ENCODE results near the gene ZNF664. TPM values are rescaled to one million over a fixed set of nuclear protein-coding genes. Genes with fewer than 3 reads are reported as not detected.

Gene ZNF664
- total RNA-seq, 6 experiments from 2014 or later = 37.3 to 46.5 (median 43.2) TPM

GRCh38 chr12:124030510-124030909, 57.5 kb downstream of the ZNF664 start:
- Histone ChIP-seq H3K9me3 (no peaks in the 10 kb centered on the region), H3K27ac (no peak overlapping the region), H3K36me3 (no peaks in the 10 kb centered on the region), H3K4me3 (no peak overlapping the region), H3K4me1 (no peaks in the 10 kb centered on the region), H3K27me3 (no peaks in the 10 kb centered on the region)
- intact Hi-C loops (cut with DNase I) = loop anchor here in 1 of 2 donors (10.0 kb wide), 1 partner anchor 734 kb away; no protein-coding TSS in a partner anchor
- ATAC-seq (peak; percentile 17 to 59 (median 46)), DNase-seq (no peak)
- 66% methylated on average over 11 of the region's 12 CpGs for WGBS (ENCODE audit: insufficient coverage, low coverage, low lambda C conversion rate, missing lambda C conversion rate)
- no peak for TF ChIP-seq POLR2A (IDR thresholded peaks at IDR 0.05)
- TF ChIP-seq CTCF (IDR thresholded peaks at IDR 0.05) = no peak

DNA sequence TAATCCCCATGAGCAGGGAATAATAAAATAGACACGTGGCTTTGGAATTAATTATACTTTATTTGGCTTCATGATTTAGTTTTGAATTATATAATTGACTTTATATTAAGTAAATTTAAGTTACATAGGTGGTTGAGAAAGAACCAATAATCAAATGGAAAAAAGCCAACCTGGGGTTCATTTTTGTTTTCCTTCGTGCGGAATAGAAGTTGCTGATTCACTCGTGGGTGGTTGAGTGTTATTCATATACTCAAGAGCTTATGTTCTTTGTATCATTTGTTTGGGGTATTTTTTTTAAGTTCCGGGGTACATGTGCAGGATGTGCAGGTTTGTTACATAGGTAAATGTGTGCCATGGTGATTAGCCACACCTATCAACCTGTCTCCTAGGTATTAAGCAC, 58.0 kb downstream of the ZNF664 start:
- TF ChIP-seq POLR2A (IDR thresholded peaks at IDR 0.05) (no peak), CTCF (IDR thresholded peaks at IDR 0.05) (no peak)
- no peak overlapping the region for H3K4me3 ChIP-seq
- no peaks in the 10 kb centered on the region for H3K9me3 ChIP-seq
- DNase-seq (no peak), ATAC-seq (no peak)
- intact Hi-C loops (cut with DNase I) = loop anchor here in 1 of 2 donors (10.0 kb wide), 1 partner anchor 734 kb away; no protein-coding TSS in a partner anchor
- 66% methylated on average over 5 of the region's 5 CpGs for WGBS (ENCODE audit: insufficient coverage, low coverage, low lambda C conversion rate, missing lambda C conversion rate)
- H3K36me3 ChIP-seq = no peaks in the 10 kb centered on the region
- no peaks in the 10 kb centered on the region for H3K4me1 ChIP-seq
- no peaks in the 10 kb centered on the region for H3K27me3 ChIP-seq
- no peak overlapping the region for H3K27ac ChIP-seq

DNA sequence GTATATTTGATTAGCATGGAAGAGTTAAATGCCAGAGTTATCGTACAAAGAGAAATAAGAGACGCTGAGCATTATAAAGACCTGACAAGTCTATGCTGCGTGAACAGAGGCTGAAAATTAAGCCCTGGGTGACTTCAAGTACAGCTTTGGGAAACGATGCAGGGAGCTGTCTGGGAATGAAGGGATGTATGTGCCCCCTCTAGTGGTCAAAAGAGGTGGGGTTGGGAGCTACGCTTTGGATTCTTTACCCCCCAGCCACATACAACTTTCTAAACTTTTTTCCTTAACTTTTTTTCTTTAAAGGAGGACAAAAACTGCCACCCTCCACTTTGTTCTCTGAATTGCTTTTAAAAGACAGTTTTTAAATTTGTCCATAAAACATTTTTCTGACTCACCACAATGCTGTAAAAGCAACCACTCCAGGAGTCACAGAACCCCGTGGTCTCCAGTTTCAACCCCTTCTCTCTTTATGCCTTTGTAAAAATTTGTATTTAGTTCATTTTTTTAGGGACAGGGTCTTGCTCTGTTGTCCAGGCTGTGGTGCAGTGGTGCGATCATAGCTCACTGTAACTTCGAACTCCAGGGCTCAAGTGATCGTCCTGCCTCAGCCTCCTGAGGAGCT, 59.4 kb downstream of the ZNF664 start:
- 27% methylated on average over 7 of the region's 9 CpGs for WGBS (ENCODE audit: insufficient coverage, low coverage, low lambda C conversion rate, missing lambda C conversion rate)
- Histone ChIP-seq H3K9me3 (no peaks in the 10 kb centered on the region), H3K4me3 (no peak overlapping the region), H3K36me3 (no peaks in the 10 kb centered on the region), H3K27me3 (no peaks in the 10 kb centered on the region), H3K4me1 (no peaks in the 10 kb centered on the region), H3K27ac (no peak overlapping the region)
- peak in 1 of 3 donors; percentile 56 for DNase-seq
- intact Hi-C loops (cut with DNase I) = loop anchor here in 1 of 2 donors (10.0 kb wide), 1 partner anchor 732 kb away; no protein-coding TSS in a partner anchor
- ATAC-seq = peak; percentile 84 to 91 (median 87)
- TF ChIP-seq POLR2A (IDR thresholded peaks at IDR 0.05) = no peak
- peak; percentile 69 to 89 (median 87) for TF ChIP-seq CTCF (IDR thresholded peaks at IDR 0.05)

DNA sequence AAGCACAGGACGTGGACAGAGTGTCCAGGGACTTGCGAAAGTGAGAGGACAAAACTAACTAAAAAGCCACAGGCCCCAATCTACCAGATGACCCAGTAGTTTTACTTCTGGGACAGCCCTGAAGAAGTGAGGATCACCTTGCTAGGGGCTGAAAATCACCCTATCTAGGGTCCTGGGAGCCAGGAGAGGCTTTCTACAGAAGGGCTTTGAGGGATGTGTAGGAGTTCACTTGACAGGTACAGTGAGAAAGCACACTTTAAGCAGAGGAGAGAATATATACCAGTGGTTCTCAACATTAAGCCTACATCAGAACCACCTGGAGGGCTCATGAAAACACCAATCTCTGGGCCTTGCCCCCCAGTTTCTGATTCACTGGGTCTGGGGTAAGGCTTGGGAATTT, 60.8 kb downstream of the ZNF664 start:
- no peak for TF ChIP-seq CTCF (IDR thresholded peaks at IDR 0.05)
- no peak for TF ChIP-seq POLR2A (IDR thresholded peaks at IDR 0.05)
- no peaks in the 10 kb centered on the region for H3K9me3 ChIP-seq
- DNase-seq (no peak), ATAC-seq (no peak)
- no peak overlapping the region for H3K4me3 ChIP-seq
- intact Hi-C loops (cut with DNase I) = loop anchor here in 1 of 2 donors (10.0 kb wide), 1 partner anchor 731 kb away; no protein-coding TSS in a partner anchor
- 79% methylated on average over 2 of the region's 2 CpGs for WGBS (ENCODE audit: insufficient coverage, low coverage, low lambda C conversion rate, missing lambda C conversion rate)
- no peaks in the 10 kb centered on the region for H3K4me1 ChIP-seq
- H3K36me3 ChIP-seq = no peaks in the 10 kb centered on the region
- H3K27ac ChIP-seq = no peak overlapping the region
- H3K27me3 ChIP-seq = no peaks in the 10 kb centered on the region
